DMS53 treated with DMSO at 0.1 percent for 48 hours (cell line): ENCODE results near the gene MAZ.

Experiments used
- DNase-seq: peaks from one replicate; lab custom pipeline; 2025; ENCODE audit not compliant: unreplicated experiment; lab: John Stamatoyannopoulos, UW

The MAZ gene

DNA sequence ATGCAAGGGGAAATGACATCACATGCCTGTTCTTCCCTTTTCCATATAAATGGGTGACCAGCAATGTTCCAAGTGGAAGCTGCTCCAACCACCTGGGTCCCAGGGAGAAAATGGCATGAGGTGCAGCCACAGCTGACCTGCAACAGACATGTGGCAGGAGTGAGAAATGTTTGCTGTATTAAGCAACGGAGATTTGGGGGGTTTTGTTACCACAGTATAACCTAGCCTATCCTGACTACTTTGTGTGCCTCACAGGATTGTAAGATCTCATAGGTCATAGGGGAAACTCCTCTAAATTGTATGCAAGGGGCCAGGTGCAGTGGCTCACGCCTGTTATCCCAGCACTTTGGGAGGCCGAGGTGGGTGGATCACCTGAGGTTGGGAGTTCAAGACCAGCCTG lies 44.7 kb downstream of the MAZ start:
- DNase-seq = no peak

DNA sequence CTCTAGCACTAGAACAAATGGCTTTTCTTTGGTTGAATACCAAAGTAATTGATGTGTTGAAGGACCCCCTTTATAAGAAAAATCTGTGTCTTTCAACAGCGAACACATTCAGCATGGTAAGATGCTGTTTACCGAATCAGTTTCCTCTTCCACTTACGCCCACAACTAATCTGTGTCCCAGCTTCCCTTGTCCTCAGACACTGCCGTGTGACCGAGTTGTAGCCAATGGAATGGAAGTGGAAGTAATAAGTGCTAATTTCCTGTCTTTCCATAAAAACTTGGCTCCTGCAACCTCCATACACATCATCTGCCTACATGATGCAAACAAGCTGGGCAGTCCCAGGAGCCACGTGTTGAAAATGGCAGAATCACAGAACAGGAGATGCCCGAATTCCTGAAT lies 46.3 kb downstream of the MAZ start:
- no peak for DNase-seq

DNA sequence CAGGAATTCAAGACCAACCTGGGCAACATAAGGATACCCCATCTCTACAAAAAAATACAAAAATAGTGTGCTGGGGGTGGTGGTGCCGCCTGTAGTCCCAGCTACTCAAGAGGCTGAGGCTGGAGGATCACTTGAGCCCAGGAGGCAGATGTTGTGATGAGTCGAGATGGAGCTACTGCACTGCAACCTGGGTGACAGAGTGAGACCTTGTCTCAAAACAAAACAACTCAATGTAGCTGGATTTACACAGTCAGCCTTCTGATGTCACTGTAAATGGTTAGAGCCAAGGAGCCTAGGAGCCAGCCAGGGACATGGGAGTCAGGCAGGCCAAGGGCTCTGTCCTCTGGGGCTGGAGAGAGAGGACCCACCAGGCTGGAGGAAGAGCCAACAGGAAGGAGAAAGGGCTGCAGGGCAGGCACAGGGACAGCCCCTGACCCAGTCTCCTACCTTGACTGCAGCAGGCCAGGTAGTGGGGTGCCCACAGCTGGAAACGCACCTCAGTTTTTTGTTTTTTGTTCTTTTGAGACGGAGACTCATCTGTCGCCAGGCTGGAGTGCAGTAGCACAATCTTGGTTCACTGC lies 48.3 kb downstream of the MAZ start:
- DNase-seq = no peak

DNA sequence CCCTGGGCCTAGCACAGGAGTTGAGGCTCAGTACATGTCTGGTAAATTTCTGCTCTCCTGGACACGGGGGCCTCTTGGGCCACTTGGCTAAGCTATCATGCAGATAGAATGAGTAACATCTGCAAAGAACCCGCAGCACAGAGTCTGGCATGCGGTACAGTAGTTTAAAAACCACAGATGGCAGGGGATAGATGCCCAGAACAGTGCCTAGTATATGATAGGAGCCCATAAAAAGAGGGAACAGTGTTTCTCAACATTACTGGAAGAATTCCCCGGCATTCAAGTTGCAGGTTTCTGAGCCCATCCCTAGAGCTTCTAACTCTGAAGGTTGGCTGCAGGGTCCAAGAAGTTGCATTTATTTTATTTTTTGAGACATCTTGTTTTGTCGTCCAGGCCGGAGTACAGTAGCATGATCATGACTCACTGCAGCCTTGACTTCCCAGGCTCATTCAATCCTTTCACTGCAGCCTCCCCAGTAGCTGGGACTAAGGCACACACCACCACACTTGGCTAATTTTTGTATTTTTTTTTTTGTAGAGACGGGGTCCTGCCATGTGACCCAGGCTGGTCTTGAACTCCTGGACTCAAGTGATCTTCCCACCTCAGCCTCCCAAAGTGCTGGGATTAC lies 50.9 kb downstream of the MAZ start:
- DNase-seq = no peak

DNA sequence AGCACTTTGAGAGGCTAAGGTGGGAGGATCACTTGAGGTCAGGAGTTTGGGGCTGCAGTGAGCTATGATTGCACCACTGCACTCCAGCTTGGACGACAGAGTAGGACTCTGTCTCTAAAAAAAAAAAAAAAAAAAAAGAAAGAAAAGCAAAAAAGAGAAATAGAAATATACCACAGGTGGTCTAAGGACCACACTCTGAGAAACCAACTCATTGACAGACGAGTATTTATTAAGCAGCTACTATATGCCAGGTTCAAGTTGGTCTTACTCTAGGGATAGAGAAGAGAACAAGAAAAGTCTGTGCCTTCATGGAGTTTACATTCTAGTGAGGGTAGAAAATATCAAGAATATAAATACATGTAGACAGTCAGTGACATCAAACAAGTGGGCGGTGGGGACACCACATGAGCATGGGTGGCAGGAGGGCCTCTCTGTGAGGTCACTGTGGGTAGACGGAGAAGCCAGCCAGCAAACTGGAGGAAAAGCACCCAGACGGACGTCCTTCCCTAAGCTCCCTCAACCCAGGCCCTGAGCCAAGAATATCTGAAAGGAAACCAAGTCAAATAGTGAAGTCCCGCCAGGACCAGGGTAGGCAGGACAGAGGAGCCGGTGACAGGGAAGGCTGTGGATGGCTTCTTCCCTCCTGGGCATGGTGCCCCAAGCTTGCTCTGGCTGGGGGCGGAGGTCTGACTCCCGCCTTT lies 52.0 kb downstream of the MAZ start:
- DNase-seq = no peak

DNA sequence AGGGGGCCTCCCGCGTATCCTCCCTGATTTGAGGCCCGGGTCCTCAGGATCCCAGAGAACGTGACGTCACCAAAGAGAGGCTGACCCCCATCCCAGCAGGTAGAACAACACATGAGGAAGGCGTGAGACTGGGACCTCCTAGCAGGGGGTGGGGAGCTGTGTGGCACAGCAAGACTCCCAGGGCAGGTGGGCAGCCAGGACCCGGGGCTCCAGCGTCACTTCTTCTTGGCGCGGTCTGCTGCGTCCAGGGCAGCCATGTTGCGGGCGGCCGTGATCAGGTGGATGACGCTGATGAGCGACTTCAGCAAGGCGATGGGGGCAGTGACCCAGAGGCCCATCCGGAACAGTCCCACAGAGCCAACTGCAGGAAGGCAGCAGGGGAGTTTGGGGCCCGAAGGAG lies 52.6 kb downstream of the MAZ start:
- no peak for DNase-seq

DNA sequence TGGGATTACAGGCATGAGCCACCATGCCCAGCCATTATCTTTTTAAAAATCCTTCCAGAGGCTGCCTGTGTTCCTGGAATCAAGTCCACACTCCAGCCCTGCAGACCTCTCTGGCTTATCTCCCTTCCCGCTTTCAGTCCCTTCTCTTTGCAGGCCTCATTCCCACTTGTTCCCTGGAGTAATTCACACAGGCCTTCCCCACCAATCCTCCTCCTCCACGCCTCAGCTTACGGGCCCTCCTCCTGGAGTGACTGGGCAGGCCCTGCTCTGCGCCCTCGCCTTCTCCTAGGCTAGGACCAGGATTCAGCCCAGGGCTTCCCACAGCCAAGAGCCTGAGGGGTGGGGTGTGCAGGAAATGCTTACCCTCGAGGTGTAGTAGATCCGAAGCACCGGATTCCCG lies 53.9 kb downstream of the MAZ start:
- DNase-seq = no peak
